HEK293 (cell line): ENCODE measurements around the gene ITGAX.
A peak's percentile ranks its signal among the peaks of the same experiment; 100 is the strongest.

Experiments used
- CTCF ChIA-PET: fragments of 350-600 bp; formaldehyde crosslinking; extraction: SDS; loops from one replicate; lab custom pipeline; 2021; ENCODE audit warnings: antibody characterized with exemption; lab: Yijun Ruan, JAX
- POLR2A ChIA-PET: fragments of 300-600 bp; formaldehyde crosslinking; extraction: SDS; loops from one replicate; lab custom pipeline; 2020; ENCODE audit warnings: antibody characterized with exemption, inconsistent platforms; lab: Yijun Ruan, JAX
- H3K27ac ChIP-seq: fragments of 200-500 bp; sonication (Bioruptor generic); 2 replicates; pipeline ENCODE4 v1.5.1; 2014; ENCODE audit warnings: low read depth, low read length, control low read depth, inconsistent platforms; ENCODE audit errors: extremely low read depth
- H3K36me3 ChIP-seq, 2 experiments: fragments of 200-500 bp in 1 of 2; sonication (Bioruptor generic) in 1 of 2; 1 replicate in 1 of 2; 2 replicates in 1 of 2; pipeline ENCODE4 v1.5.1; 2014 to 2017; ENCODE audit warnings: inconsistent platforms in 2 of 2, low read length in 2 of 2; ENCODE audit not compliant: control insufficient read depth in 2 of 2, insufficient read depth in 1 of 2
- H3K4me1 ChIP-seq: fragments of 200-500 bp; sonication (Bioruptor generic); 2 replicates; pipeline ENCODE4 v1.5.1; 2014; ENCODE audit warnings: mild to moderate bottlenecking, low read length, inconsistent platforms; ENCODE audit not compliant: control insufficient read depth, insufficient read depth
- H3K4me3 ChIP-seq: 2 replicates; pipeline ENCODE4 v1.5.1; 2011; ENCODE audit warnings: low read depth, mild to moderate bottlenecking, control low read depth, low read length, moderate library complexity
- H3K9me3 ChIP-seq: fragments of 200-500 bp; sonication (Bioruptor generic); 2 replicates; pipeline ENCODE4 v1.5.1; 2014; ENCODE audit warnings: low read depth, low read length, inconsistent platforms; ENCODE audit not compliant: control insufficient read depth, insufficient read depth
- BCL11A ChIP-seq: fragments of 450-650 bp; formaldehyde crosslinking; IDR thresholded peaks from 2 replicates; pipeline ENCODE4 v1.5.1; 2016; ENCODE audit warnings: low read depth, missing biosample characterization, missing genetic modification characterization
- EGR2 ChIP-seq: fragments of 450-650 bp; formaldehyde crosslinking; IDR thresholded peaks from 2 replicates; pipeline ENCODE4 v1.5.1; 2016; ENCODE audit warnings: low read depth, missing biosample characterization, missing genetic modification characterization
- KLF1 ChIP-seq: fragments of 450-650 bp; formaldehyde crosslinking; IDR thresholded peaks from 2 replicates; pipeline ENCODE4 v1.5.1; 2016; ENCODE audit warnings: missing biosample characterization, missing genetic modification characterization
- KLF16 ChIP-seq: fragments of 450-650 bp; formaldehyde crosslinking; IDR thresholded peaks from 2 replicates; pipeline ENCODE4 v1.5.1; 2017; ENCODE audit warnings: missing biosample characterization, missing genetic modification characterization
- KLF9 ChIP-seq: fragments of 450-650 bp; formaldehyde crosslinking; IDR thresholded peaks from 2 replicates; pipeline ENCODE4 v1.5.1; 2016; ENCODE audit warnings: missing biosample characterization, missing genetic modification characterization, low read depth
- PBX3 ChIP-seq: sonication (generic); formaldehyde crosslinking; IDR thresholded peaks from 2 replicates; pipeline ENCODE4 v1.8.1; 2022; ENCODE audit warnings: mild to moderate bottlenecking, moderate library complexity, missing genetic modification reagents
- REPIN1 ChIP-seq: fragments of 450-650 bp; formaldehyde crosslinking; IDR thresholded peaks from 2 replicates; pipeline ENCODE4 v1.5.1; 2017; ENCODE audit warnings: missing biosample characterization, missing genetic modification characterization, low read depth
- SETDB1 ChIP-seq: IDR thresholded peaks from one replicate; pipeline ENCODE4 v1.6.1; 2017; ENCODE audit warnings: mild to moderate bottlenecking, low read length, moderate library complexity, mixed read lengths; ENCODE audit not compliant: insufficient read length
- ZBTB10 ChIP-seq: fragments of 450-650 bp; formaldehyde crosslinking; IDR thresholded peaks from 2 replicates; pipeline ENCODE4 v1.5.1; 2016; ENCODE audit warnings: missing biosample characterization, missing genetic modification characterization
- ZFP3 ChIP-seq: fragments of 450-650 bp; formaldehyde crosslinking; IDR thresholded peaks from 2 replicates; pipeline ENCODE4 v1.5.1; 2016; ENCODE audit warnings: low read depth, missing biosample characterization, missing genetic modification characterization
- ZNF157 ChIP-seq: fragments of 450-650 bp; formaldehyde crosslinking; IDR thresholded peaks from 2 replicates; pipeline ENCODE4 v1.5.1; 2016; ENCODE audit warnings: missing biosample characterization, missing genetic modification characterization
- ZNF19 ChIP-seq: fragments of 450-650 bp; formaldehyde crosslinking; IDR thresholded peaks from 2 replicates; pipeline ENCODE4; 2016; ENCODE audit warnings: missing biosample characterization, missing genetic modification characterization, low read depth
- ZNF239 ChIP-seq: fragments of 450-650 bp; formaldehyde crosslinking; IDR thresholded peaks from 2 replicates; pipeline ENCODE4 v1.5.1; 2016; ENCODE audit warnings: missing biosample characterization, missing genetic modification characterization
- ZNF362 ChIP-seq: fragments of 450-650 bp; formaldehyde crosslinking; IDR thresholded peaks from 2 replicates; pipeline ENCODE4 v1.5.1; 2016; ENCODE audit warnings: missing biosample characterization, missing genetic modification characterization
- ZNF366 ChIP-seq: fragments of 450-650 bp; formaldehyde crosslinking; conservative IDR thresholded peaks from 2 replicates; pipeline ENCODE4 v1.5.1; 2016; ENCODE audit warnings: missing biosample characterization, missing genetic modification characterization
- ZNF391 ChIP-seq: fragments of 450-650 bp; formaldehyde crosslinking; IDR thresholded peaks from 2 replicates; pipeline ENCODE4 v1.5.1; 2016; ENCODE audit warnings: low read depth, missing biosample characterization, missing genetic modification characterization, borderline replicate concordance
- ZNF416 ChIP-seq: fragments of 450-650 bp; formaldehyde crosslinking; IDR thresholded peaks from 2 replicates; pipeline ENCODE4 v1.5.1; 2016; ENCODE audit warnings: missing biosample characterization, missing genetic modification characterization
- ZNF701 ChIP-seq: fragments of 450-650 bp; formaldehyde crosslinking; IDR thresholded peaks from 2 replicates; pipeline ENCODE4 v1.5.1; 2016; ENCODE audit warnings: missing biosample characterization, missing genetic modification characterization
- ZNF747 ChIP-seq: fragments of 450-650 bp; formaldehyde crosslinking; IDR thresholded peaks from 2 replicates; pipeline ENCODE4 v1.5.1; 2016; ENCODE audit warnings: missing biosample characterization, missing genetic modification characterization
- ZNF768 ChIP-seq: fragments of 450-650 bp; formaldehyde crosslinking; IDR thresholded peaks from 2 replicates; pipeline ENCODE4 v1.5.1; 2018; ENCODE audit warnings: missing biosample characterization, mild to moderate bottlenecking, missing genetic modification characterization

ITGAX gene

GRCh38 chr16:31364421-31364820 lies 9.4 kb downstream of the ITGAX start:
- POLR2A ChIA-PET = interaction anchor here (0.6 kb wide), 1 partner anchor 153 kb away, joined by 3 read pairs; no protein-coding TSS in a partner anchor
- TF ChIP-seq ZBTB10 (tag by site-specific recombination) = no peak
- TF ChIP-seq ZNF747 (tag by site-specific recombination) = no peak
- no peak for TF ChIP-seq ZNF416 (tag by site-specific recombination)
- no peak for TF ChIP-seq KLF1 (tag by site-specific recombination)
- TF ChIP-seq KLF16 (tag by site-specific recombination) = no peak
- no peak for TF ChIP-seq ZNF362
- no peak for TF ChIP-seq BCL11A
- no peak for TF ChIP-seq EGR2
- no peak for TF ChIP-seq ZNF157
- TF ChIP-seq KLF9 = no peak
- TF ChIP-seq PBX3 (CRISPR knock-in tag) = no peak
- no peak for TF ChIP-seq SETDB1
- no peak for TF ChIP-seq ZFP3
- no peak for TF ChIP-seq ZNF701 (tag by site-specific recombination)
- no peak for TF ChIP-seq ZNF19 (tag by site-specific recombination)
- TF ChIP-seq REPIN1 (tag by site-specific recombination) = no peak
- TF ChIP-seq ZNF366 (tag by site-specific recombination) = no peak
- TF ChIP-seq ZNF391 = no peak
- TF ChIP-seq, all 188 proteins: peak for 0
- Histone ChIP-seq H3K27ac (no peak overlapping the region), H3K36me3 (no peaks in the 10 kb centered on the region), H3K4me3 (no peak overlapping the region), H3K9me3 (no peaks in the 10 kb centered on the region), H3K4me1 (no peaks in the 10 kb centered on the region)
- CTCF ChIA-PET = interaction anchor here (0.7 kb wide), 1 partner anchor 24 kb away, joined by 4 read pairs; no protein-coding TSS in a partner anchor

GRCh38 chr16:31365131-31365865 lies 10.3 kb downstream of the ITGAX start:
- ChIA-PET CTCF (no interaction called here), POLR2A (interaction anchor here (0.6 kb wide), 1 partner anchor 154 kb away, joined by 3 read pairs; no protein-coding TSS in a partner anchor)
- no peaks in the 10 kb centered on the region for H3K4me1 ChIP-seq
- H3K4me3 ChIP-seq = no peak overlapping the region
- no peaks in the 10 kb centered on the region for H3K36me3 ChIP-seq
- TF ChIP-seq ZNF239 (tag by site-specific recombination) = no peak
- 0 out of 2 replicates have a peak, but pooled peaks have one; percentile 35 for TF ChIP-seq ZNF768 (tag by site-specific recombination)
- H3K9me3 ChIP-seq = no peaks in the 10 kb centered on the region
- no peak overlapping the region for H3K27ac ChIP-seq
